Activated naive CD8-positive, alpha-beta T cell (primary cell): Measurements from ENCODE around the gene RBBP8.
A peak's percentile ranks its signal among the peaks of the same experiment; 100 is the strongest.
"Not testable (repeated sequence)": the region's sequence is repeated elsewhere in the genome, so short reads cannot be mapped to it uniquely, and the experiment has no call there.

Experiments
- H3K27ac Mint-ChIP-seq: one replicate; pipeline ENCODE4 v1.8.0; 2021; ENCODE audit warnings: mixed read lengths
- H3K27me3 Mint-ChIP-seq: one replicate; pipeline ENCODE4 v1.8.0; 2021; ENCODE audit warnings: mixed read lengths
- H3K36me3 Mint-ChIP-seq: one replicate; pipeline ENCODE4 v1.8.0; 2021; ENCODE audit warnings: mixed read lengths
- H3K4me1 Mint-ChIP-seq: one replicate; pipeline ENCODE4 v1.8.0; 2021; ENCODE audit warnings: low read depth, mixed read lengths
- H3K4me3 Mint-ChIP-seq: one replicate; pipeline ENCODE4 v1.8.0; 2021; ENCODE audit warnings: mild to moderate bottlenecking, mixed read lengths
- H3K9me3 Mint-ChIP-seq: one replicate; pipeline ENCODE4 v1.8.0; 2021; ENCODE audit warnings: low read depth, mixed read lengths

The RBBP8 gene

GRCh38 chr18:22933206-22933965, at the start of gene RBBP8:
Gene RBBP8, plus strand, starts transcription at chr18:22933328. Its CDS starts 3,524 bp downstream, at chr18:22936852.
- peak within 1 kb of the TSS; percentile 98 for H3K4me3 Mint-ChIP-seq
- no peaks in the 10 kb centered on the region for H3K27me3 Mint-ChIP-seq
- H3K36me3 Mint-ChIP-seq: peaks cover 3% of the 10 kb centered on the region
- no peaks in the 10 kb centered on the region for H3K9me3 Mint-ChIP-seq
- peaks cover 13% of the 10 kb centered on the region for H3K4me1 Mint-ChIP-seq
- H3K27ac Mint-ChIP-seq: peak within 1 kb of the TSS; percentile 89

- Mint-ChIP-seq H3K4me1 (no peaks in the 10 kb centered on the region), H3K9me3 (no peaks in the 10 kb centered on the region), H3K36me3 (no peaks in the 10 kb centered on the region), H3K27me3 (peaks cover 10% of the 10 kb centered on the region), H3K4me3 (no peak overlapping the region), H3K27ac (no peak overlapping the region)
Measured at GRCh38 chr18:22883827-22884226, 49.3 kb upstream of the RBBP8 start.

- not testable (repeated sequence) for H3K27me3 Mint-ChIP-seq, H3K4me3 Mint-ChIP-seq, H3K27ac Mint-ChIP-seq, H3K4me1 Mint-ChIP-seq, H3K36me3 Mint-ChIP-seq, H3K9me3 Mint-ChIP-seq
Measured at GRCh38 chr18:22885694-22886093, 47.4 kb upstream of the RBBP8 start.

- no peak overlapping the region for H3K27ac Mint-ChIP-seq
- no peaks in the 10 kb centered on the region for H3K36me3 Mint-ChIP-seq
- H3K9me3 Mint-ChIP-seq: peaks cover 6% of the 10 kb centered on the region
- peaks cover 7% of the 10 kb centered on the region for H3K27me3 Mint-ChIP-seq
- no peaks in the 10 kb centered on the region for H3K4me1 Mint-ChIP-seq
- no peak overlapping the region for H3K4me3 Mint-ChIP-seq
Measured at GRCh38 chr18:22899421-22899820, 33.7 kb upstream of the RBBP8 start.

- Mint-ChIP-seq H3K4me1 (no peaks in the 10 kb centered on the region), H3K27me3 (peaks cover 5% of the 10 kb centered on the region), H3K4me3 (no peak overlapping the region), H3K9me3 (peaks cover 6% of the 10 kb centered on the region), H3K36me3 (no peaks in the 10 kb centered on the region), H3K27ac (no peak overlapping the region)
Measured at GRCh38 chr18:22900558-22901238, 32.4 kb upstream of the RBBP8 start.

- H3K36me3 Mint-ChIP-seq: no peaks in the 10 kb centered on the region
Measured at GRCh38 chr18:22902093-22902492, 31.0 kb upstream of the RBBP8 start.

GRCh38 chr18:22903248-22903647, 29.9 kb upstream of the RBBP8 start:
- H3K27ac Mint-ChIP-seq, H3K4me3 Mint-ChIP-seq, H3K4me1 Mint-ChIP-seq, H3K36me3 Mint-ChIP-seq, H3K9me3 Mint-ChIP-seq, H3K27me3 Mint-ChIP-seq: not testable (repeated sequence)

More at GRCh38 chr18:22902093-22902492, 31.0 kb upstream of the RBBP8 start:
- Mint-ChIP-seq H3K9me3 (peaks cover 6% of the 10 kb centered on the region), H3K27ac (no peak overlapping the region), H3K4me3 (no peak overlapping the region), H3K4me1 (no peaks in the 10 kb centered on the region), H3K27me3 (peaks cover 5% of the 10 kb centered on the region)

GRCh38 chr18:22912149-22912548, 21.0 kb upstream of the RBBP8 start:
- Mint-ChIP-seq H3K36me3 (peaks cover 5% of the 10 kb centered on the region), H3K4me1 (no peaks in the 10 kb centered on the region), H3K9me3 (no peaks in the 10 kb centered on the region), H3K4me3 (no peak overlapping the region), H3K27ac (no peak overlapping the region), H3K27me3 (peaks cover 1% of the 10 kb centered on the region)

- H3K9me3 Mint-ChIP-seq: no peaks in the 10 kb centered on the region
- peaks cover 1% of the 10 kb centered on the region for H3K27me3 Mint-ChIP-seq
- H3K4me1 Mint-ChIP-seq: no peaks in the 10 kb centered on the region
- H3K27ac Mint-ChIP-seq: no peak overlapping the region
- no peak overlapping the region for H3K4me3 Mint-ChIP-seq
- peaks cover 5% of the 10 kb centered on the region for H3K36me3 Mint-ChIP-seq
Measured at GRCh38 chr18:22912835-22913234, 20.3 kb upstream of the RBBP8 start.

GRCh38 chr18:22913861-22914260, 19.3 kb upstream of the RBBP8 start:
- Mint-ChIP-seq H3K4me1 (no peaks in the 10 kb centered on the region), H3K36me3 (peaks cover 5% of the 10 kb centered on the region), H3K27ac (no peak overlapping the region), H3K4me3 (no peak overlapping the region), H3K27me3 (peaks cover 1% of the 10 kb centered on the region), H3K9me3 (no peaks in the 10 kb centered on the region)

- Mint-ChIP-seq H3K27ac (no peak overlapping the region), H3K4me3 (no peak overlapping the region), H3K36me3 (peaks cover 5% of the 10 kb centered on the region), H3K9me3 (no peaks in the 10 kb centered on the region), H3K4me1 (no peaks in the 10 kb centered on the region), H3K27me3 (no peaks in the 10 kb centered on the region)
Measured at GRCh38 chr18:22914633-22915032, 18.5 kb upstream of the RBBP8 start.

GRCh38 chr18:22915337-22915736, 17.8 kb upstream of the RBBP8 start:
- Mint-ChIP-seq H3K36me3 (no peaks in the 10 kb centered on the region), H3K4me3 (no peak overlapping the region), H3K27ac (no peak overlapping the region), H3K9me3 (no peaks in the 10 kb centered on the region), H3K27me3 (no peaks in the 10 kb centered on the region), H3K4me1 (no peaks in the 10 kb centered on the region)

- no peaks in the 10 kb centered on the region for H3K9me3 Mint-ChIP-seq
- H3K36me3 Mint-ChIP-seq: no peaks in the 10 kb centered on the region
- H3K4me3 Mint-ChIP-seq: no peak overlapping the region
- no peak overlapping the region for H3K27ac Mint-ChIP-seq
- no peaks in the 10 kb centered on the region for H3K27me3 Mint-ChIP-seq
- no peaks in the 10 kb centered on the region for H3K4me1 Mint-ChIP-seq
Measured at GRCh38 chr18:22921772-22922171, 11.4 kb upstream of the RBBP8 start.

- H3K27me3 Mint-ChIP-seq: no peaks in the 10 kb centered on the region
- H3K36me3 Mint-ChIP-seq: no peaks in the 10 kb centered on the region
- no peak overlapping the region for H3K4me3 Mint-ChIP-seq
- H3K4me1 Mint-ChIP-seq: no peaks in the 10 kb centered on the region
- no peaks in the 10 kb centered on the region for H3K9me3 Mint-ChIP-seq
- no peak overlapping the region for H3K27ac Mint-ChIP-seq
Measured at GRCh38 chr18:22924589-22924988, 8.5 kb upstream of the RBBP8 start.

GRCh38 chr18:22926454-22926853, 6.7 kb upstream of the RBBP8 start:
- H3K9me3 Mint-ChIP-seq: no peaks in the 10 kb centered on the region
- H3K27me3 Mint-ChIP-seq: no peaks in the 10 kb centered on the region
- no peak overlapping the region for H3K4me3 Mint-ChIP-seq
- H3K36me3 Mint-ChIP-seq: no peaks in the 10 kb centered on the region
- H3K4me1 Mint-ChIP-seq: no peaks in the 10 kb centered on the region
- H3K27ac Mint-ChIP-seq: no peak overlapping the region

- Mint-ChIP-seq H3K4me3 (no peak overlapping the region), H3K36me3 (no peaks in the 10 kb centered on the region), H3K27me3 (no peaks in the 10 kb centered on the region), H3K4me1 (peaks cover 5% of the 10 kb centered on the region), H3K9me3 (no peaks in the 10 kb centered on the region), H3K27ac (no peak overlapping the region)
Measured at GRCh38 chr18:22928339-22928738, 4.8 kb upstream of the RBBP8 start.
